Astrocyte (in vitro differentiated cells and primary cell): ENCODE results near the gene PRKG1.

Source experiments
- CTCF ChIP-seq: IDR thresholded peaks from 2 replicates; pipeline ENCODE4 v1.5.1; 2011; ENCODE audit warnings: low read depth, mild to moderate bottlenecking, inconsistent platforms, low read length, moderate library complexity; ENCODE audit not compliant: insufficient read depth
- EZH2 ChIP-seq: IDR thresholded peaks from 2 replicates; pipeline ENCODE4 v1.6.1; 2012; ENCODE audit warnings: mild to moderate bottlenecking, low read length, inconsistent platforms; ENCODE audit not compliant: insufficient read depth

- TF ChIP-seq CTCF = no peak
- TF ChIP-seq EZH2 = no peak
These were observed 772.7 kb downstream of the PRKG1 start for GRCh38 chr10:51846856-51847506.
